HG02623 (cell line): ENCODE data around the gene FITM1.

Source experiments
- ATAC-seq: cut with Tn5 transposase; IDR thresholded peaks from one replicate; pipeline ENCODE4 v1.9.1; 2021; ENCODE audit warnings: moderate library complexity; ENCODE audit not compliant: unreplicated experiment

FITM1 gene, protein sequence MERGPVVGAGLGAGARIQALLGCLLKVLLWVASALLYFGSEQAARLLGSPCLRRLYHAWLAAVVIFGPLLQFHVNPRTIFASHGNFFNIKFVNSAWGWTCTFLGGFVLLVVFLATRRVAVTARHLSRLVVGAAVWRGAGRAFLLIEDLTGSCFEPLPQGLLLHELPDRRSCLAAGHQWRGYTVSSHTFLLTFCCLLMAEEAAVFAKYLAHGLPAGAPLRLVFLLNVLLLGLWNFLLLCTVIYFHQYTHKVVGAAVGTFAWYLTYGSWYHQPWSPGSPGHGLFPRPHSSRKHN

DNA sequence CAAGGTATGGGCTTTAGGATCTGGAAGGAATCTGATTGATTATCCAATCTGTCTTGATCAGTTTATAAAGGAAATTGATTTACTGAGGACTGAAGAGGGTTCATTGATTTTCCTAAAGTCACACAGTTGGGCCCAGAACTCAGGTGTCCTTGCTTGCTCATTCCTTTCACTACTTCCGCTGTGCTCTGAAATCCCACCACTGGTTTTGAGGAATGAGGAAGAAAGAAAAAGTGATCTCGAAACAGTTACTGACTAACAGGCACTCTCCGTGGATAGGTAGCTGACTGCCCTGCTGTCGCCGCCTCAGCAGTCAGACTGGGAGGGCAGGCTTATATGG, at the start of gene FITM1:
TSS of gene FITM1 (plus strand) at position 280 of the 337 bp plus-strand sequence. CDS start 905 bp downstream, outside the sequence.
- no peak for ATAC-seq

- ATAC-seq, result peak; percentile 85
Observed at GRCh38 chr14:24080888-24081738, 49.3 kb upstream of the FITM1 start.

DNA sequence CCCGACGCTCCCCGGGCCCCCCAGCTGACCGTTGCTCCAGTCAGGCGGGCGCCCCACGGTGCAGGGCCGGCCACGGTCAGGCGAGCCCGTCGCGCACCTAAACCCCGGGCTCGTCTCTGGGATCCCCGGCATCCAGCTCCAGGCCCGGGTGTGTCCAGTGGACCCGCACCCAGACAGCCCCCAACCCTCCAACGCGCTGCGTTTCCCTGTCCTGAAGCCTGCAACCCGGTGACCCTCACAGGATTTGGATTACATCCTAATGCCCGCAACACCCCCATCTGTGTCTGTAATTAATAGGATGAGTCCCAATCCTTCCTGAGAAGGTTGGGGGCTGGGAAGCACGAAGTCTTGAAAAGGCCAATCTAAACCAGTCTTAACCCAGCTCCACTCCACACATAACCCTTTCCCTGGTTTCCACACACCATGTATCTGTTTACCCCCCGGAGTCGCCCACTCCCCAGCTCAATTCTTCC, 48.7 kb upstream of the FITM1 start:
- no peak for ATAC-seq

DNA sequence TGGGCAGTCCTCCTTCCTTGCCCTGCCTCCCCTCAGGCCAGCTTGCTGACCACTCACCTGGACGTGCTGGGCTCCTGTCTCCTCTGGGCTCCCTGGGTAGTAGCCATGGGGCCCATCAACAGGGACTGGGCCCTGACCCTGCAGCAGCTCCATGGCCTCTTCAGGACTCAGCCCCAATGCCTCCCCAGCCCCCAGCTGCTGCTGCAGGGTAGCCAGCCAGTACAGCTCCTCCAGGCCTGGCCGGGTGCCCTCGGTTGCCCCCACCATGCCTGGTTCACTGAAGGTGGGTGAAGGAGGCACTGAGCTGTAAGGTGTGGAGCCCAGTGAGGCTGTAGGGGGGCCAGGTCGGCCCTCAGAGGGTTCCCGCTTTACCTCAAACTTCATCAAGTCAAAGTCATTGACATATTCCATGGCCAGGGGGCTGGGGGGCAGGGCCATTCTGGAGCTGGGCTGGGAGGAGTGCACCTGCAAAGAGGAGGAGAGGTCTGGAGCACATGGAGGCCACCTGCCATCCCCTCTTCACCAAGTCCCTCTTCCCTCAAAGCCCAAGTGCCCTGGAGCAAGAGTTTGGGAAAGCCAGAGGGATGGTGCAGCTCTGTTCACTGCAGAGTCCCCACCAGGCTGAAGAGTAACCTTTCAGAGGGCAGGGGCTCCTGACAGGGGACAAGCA, 47.9 kb upstream of the FITM1 start:
- no peak for ATAC-seq

DNA sequence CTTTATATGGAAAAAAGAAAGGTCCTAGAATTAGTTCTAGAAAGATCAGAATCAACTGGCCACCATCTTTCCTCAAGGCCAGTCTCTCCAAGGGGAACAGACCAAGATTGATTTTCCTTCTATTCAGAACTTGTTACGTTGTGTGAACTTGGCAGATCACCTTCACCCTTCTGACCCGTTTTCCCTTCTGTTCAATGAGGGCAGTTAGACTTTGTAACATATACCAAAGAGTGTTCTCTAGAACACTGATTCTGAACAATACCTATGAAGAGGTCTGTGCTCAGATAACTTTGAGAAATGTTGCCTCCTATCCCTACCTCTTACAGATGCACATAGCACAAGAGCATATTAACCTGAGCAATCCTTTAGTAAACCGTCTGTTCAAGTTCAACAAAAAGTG, 47.0 kb upstream of the FITM1 start:
- ATAC-seq, result no peak

DNA sequence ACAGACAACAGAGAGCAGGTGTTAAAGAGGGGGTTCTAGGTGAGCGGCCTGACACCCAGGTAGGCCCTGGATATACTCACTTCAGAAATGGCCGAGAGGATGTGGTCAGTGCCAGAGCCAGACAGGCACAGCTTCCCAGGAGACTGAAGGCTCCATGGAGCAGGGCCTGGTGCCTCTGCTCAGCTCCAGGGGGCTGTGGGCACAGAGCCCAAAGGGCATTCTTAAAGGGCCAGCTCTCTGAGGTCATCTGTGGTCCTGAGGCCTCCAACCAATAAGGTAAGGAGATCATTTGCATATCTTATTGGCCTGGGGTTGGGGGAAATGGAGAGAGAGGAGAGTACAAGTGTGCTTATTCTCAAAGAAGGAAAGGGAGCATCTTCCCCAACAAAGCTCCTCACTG, 46.0 kb upstream of the FITM1 start:
- no peak for ATAC-seq

DNA sequence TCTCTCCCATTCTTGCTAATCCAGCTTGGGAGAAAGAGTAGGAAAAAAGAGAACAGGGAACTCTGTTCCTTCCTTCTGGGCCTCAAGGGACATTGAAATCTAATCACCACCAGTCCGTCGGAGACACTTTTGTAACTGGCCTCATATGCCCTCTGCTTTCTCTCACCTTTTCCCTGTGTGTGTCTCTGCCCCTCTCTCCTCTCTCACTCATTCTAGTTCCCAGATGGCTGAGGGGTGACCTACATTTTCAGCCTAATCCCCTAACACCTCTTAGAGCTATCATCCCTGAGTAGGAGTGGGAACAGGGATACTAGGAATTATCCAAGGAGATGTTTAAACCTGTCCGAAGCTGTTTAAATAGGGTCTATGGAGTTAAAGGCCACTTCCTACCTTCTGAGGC, 45.2 kb upstream of the FITM1 start:
- ATAC-seq, result no peak

DNA sequence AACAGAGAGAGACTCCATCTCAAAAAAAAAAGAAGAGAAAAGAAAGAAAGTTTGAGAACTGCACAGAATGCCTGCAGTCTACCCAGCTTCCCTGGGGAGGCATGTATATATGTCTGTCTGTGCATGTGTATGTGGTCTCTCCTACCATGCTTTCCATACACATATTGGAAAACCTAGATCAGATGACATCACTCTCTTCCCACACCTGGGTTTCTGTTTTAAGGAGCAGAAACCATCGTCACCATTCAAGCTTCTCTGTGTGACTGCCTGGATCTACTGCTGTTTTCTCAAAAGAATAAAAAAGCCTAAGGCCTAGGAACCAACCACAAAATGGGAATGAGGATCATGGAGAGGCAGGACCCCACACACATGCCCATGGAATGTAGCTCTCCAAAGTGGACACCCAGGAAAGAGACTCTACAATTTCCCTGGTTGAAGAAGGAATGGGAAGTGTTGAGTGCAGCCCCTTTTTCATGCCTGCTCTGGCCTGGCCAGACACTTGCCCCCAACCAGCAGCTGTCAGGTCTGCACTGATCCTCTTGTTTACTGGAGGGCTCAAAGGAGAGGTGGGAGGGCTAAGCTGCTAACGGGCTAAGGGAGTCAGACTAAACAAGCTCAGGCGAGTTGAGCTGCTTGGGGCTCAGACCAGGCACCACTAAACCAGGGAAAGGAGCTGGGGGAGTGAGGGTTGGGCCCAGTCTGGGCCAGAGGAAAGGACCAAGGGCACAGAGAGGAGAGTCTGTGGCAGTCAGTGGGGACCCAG, 44.1 kb upstream of the FITM1 start:
- no peak for ATAC-seq

GRCh38 chr14:24087004-24087403, 43.5 kb upstream of the FITM1 start:
- ATAC-seq, result no peak

- ATAC-seq, result no peak
Observed at GRCh38 chr14:24088095-24088494, 42.4 kb upstream of the FITM1 start.

GRCh38 chr14:24089890-24090289, 40.6 kb upstream of the FITM1 start:
- ATAC-seq, result no peak

GRCh38 chr14:24092110-24092504, 38.4 kb upstream of the FITM1 start:
- ATAC-seq, result no peak

- ATAC-seq, result no peak
Observed at GRCh38 chr14:24092505-24093206, 37.8 kb upstream of the FITM1 start.

GRCh38 chr14:24093207-24093900, 37.1 kb upstream of the FITM1 start:
- ATAC-seq, result no peak

DNA sequence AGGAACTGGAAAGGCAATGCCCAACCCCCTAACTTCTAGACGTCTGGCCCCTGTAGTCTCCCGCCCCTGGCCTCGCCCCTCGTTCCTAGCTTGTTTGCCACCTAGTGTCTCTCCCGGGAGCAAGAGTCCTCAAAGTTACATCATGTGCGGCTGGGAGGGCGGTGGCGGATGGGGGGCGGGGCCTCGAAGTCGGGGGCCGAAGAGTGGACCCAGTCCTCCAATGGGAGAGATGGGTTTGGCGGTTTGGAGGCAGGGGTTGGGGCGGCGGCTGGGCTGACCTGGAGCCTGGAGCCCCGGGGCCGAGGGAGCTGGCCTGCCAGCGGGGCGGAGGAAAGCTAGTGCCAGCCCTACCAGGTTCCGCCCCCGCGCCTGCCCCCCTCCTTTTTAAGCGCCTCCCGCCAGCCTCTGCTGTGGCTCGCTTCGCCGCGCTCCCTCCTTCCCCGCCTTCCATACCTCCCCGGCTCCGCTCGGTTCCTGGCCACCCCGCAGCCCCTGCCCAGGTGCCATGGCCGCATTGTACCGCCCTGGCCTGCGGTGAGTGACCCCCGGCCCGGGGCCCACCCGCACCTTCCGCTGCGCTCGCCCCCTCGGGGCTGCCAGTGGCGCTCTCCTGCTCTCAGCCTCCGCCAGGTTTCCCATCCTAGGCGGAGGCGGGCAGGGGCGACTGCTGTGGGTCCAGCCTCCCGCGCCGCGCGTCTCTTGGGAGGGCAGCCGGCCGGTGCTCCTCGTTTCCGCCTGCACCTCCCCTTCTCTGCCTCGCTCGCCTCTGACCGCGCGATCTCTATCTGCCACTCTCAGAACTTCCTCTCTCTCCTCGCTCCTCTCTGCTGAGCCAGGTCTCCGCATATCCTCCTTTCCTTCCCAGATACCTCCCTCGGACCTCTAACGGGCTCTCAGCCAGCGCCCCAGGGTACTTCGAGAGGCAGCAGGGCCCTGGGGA, 36.3 kb upstream of the FITM1 start, which contains the start of gene PCK2:
TSS of gene PCK2 (plus strand) at position 411 of the 940 bp plus-strand sequence. CDS start at position 506, 95 bp downstream.
- ATAC-seq, result peak; percentile 41

DNA sequence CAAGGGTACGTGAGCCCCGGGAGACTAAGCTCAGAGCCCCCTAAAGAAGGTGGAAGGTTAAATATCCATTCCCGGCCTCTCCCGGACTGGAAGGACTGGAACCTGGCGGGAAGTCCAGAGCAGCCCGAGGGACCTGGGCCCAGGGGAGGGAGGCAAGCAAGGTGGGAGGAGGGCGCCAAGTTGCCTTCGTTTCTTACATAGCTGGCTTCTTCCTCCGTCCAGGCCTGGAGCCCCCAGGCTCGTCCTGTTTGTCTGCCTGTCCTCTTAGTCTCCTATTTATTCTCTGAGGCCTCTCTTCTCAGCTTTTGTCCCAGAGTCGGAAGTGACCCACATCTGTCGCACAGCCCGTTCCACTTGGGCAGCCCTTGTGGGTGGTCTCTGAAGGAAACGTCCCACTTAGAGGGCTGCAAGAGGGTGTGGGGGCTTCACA, 35.6 kb upstream of the FITM1 start:
- ATAC-seq, result no peak

GRCh38 chr14:24095271-24096068, 35.0 kb upstream of the FITM1 start:
- ATAC-seq, result peak; percentile 68
